ENCODE data around the gene UBL5. TPM values are rescaled to one million over a fixed set of nuclear protein-coding genes. Genes with fewer than 3 reads are reported as not detected.
"Not testable (repeated sequence)": the region's sequence is repeated elsewhere in the genome, so short reads cannot be mapped to it uniquely, and the experiment has no call there.

UBL5 gene
- polyA plus RNA-seq (2013, experiment 1 of 2): 316 TPM
- 336 TPM for polyA plus RNA-seq (2013, experiment 2 of 2)

DNA sequence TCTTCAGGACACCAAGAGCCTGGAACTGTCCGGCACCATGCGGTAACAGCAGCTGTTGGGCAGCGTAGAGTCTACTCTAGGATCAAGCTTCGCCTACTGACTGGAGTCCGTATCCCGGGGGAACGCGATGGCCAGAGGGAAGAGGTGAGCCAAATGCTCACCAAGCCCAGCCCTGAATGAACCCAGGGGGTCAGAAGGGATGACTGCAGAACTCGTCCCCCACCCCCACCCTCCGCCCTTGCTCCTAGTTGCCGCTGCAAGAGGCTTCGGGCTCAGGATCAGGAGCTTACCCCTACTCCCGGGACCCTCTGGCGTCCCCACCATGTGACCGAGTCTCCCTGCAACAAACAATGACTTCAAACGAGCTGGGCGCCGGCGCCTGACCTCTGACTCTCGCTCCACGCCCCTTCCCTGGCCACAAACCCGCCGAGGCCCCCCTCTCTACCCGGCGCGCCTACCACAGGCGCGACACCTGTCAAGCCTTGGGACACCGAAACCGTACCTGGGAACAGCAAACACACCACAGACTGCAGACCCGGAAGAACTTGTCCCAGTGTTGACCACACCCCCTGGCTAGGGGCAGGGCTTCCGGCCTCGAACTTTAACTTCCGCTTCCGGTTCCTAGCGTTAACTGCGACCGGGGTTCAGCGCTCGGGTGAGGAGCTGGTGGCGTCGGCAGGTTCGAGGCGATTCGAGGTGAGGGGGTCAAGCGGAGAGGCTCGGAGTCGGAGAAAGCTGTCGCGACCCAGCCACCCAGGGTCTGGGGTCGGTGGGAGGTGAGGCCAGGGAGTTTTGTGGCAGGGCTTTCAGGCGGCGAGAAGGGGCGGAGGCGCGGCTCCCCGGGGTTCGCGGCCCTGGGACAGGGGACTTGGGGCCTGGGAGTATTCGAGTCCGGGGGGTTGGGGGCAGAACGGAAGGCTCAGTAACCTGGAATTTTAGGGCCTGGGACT lies at the start of gene UBL5:
UBL5 (plus strand) TSS at position 630 of the 950 bp plus-strand sequence. CDS start 420 bp downstream, outside the sequence.
- no peak within 1 kb of the TSS for H2AK5ac ChIP-seq (ENCODE audit: low read length, severe bottlenecking)
- peak within 1 kb of the TSS in 1 of 2 experiments; percentile 42 for H3K14ac ChIP-seq (ENCODE audit: low read length in 2 of 2)
- H3K79me1 ChIP-seq (replicated peaks; ENCODE audit: low read length, poor library complexity, severe bottlenecking): peaks cover 25% of the 10 kb centered on the region
- H2BK12ac ChIP-seq (ENCODE audit: low read length in 2 of 2): no peak within 1 kb of the TSS
- H2BK15ac ChIP-seq (ENCODE audit: low read depth, poor library complexity, severe bottlenecking): peak within 1 kb of the TSS; percentile 84
- H3K9me3 ChIP-seq (ENCODE audit: control insufficient read depth, low read length): no peaks in the 10 kb centered on the region
- no peaks in the 10 kb centered on the region for H3K27me3 ChIP-seq (ENCODE audit: control insufficient read depth in 1 of 2, insufficient read depth in 1 of 2, low read length in 2 of 2)
- H3K4me1 ChIP-seq (ENCODE audit: control insufficient read depth, insufficient read depth, low read depth, low read length): peaks cover 11% of the 10 kb centered on the region
- peak within 1 kb of the TSS; percentile 87 for H4K8ac ChIP-seq (ENCODE audit: low read length)
- H3K4me3 ChIP-seq (ENCODE audit: insufficient read depth in 1 of 2, low read depth in 1 of 2, low read length in 2 of 2): peak within 1 kb of the TSS; percentile 98
- peak within 1 kb of the TSS; percentile 96 for H3K9ac ChIP-seq (ENCODE audit: low read length)
- peak within 1 kb of the TSS; percentile 76 to 77 for H3K18ac ChIP-seq (ENCODE audit: low read depth in 1 of 2, low read length in 2 of 2)
- peak within 1 kb of the TSS; percentile 25 for H3K27ac ChIP-seq (ENCODE audit: low read length, poor library complexity, severe bottlenecking)
- DNase-seq: peak; percentile 88
- WGBS: 1% methylated on average over 60 of the region's 62 CpGs
- peak within 1 kb of the TSS; percentile 85 for H3K4me2 ChIP-seq (ENCODE audit: low read length, poor library complexity, severe bottlenecking)
- peak within 1 kb of the TSS; percentile 87 for H2AFZ ChIP-seq (ENCODE audit: low read depth, low read length)
- peak within 1 kb of the TSS; percentile 53 for H2BK5ac ChIP-seq (ENCODE audit: low read depth, low read length, poor library complexity, severe bottlenecking)
- H3K36me3 ChIP-seq (ENCODE audit: control insufficient read depth in 1 of 2, insufficient read depth in 2 of 2, low read depth in 1 of 2, low read length in 2 of 2): peaks cover 13 to 24% of the 10 kb centered on the region in 2 experiments
- peak within 1 kb of the TSS in 1 of 2 experiments; percentile 79 for H3K23ac ChIP-seq (ENCODE audit: low read length in 2 of 2)
- H3K4ac ChIP-seq (ENCODE audit: low read depth in 1 of 2, low read length in 2 of 2): peak within 1 kb of the TSS; percentile 59 to 93
- H4K91ac ChIP-seq (ENCODE audit: low read length): peak within 1 kb of the TSS; percentile 90
- H2BK120ac ChIP-seq (ENCODE audit: low read depth, low read length): no peak within 1 kb of the TSS

DNA sequence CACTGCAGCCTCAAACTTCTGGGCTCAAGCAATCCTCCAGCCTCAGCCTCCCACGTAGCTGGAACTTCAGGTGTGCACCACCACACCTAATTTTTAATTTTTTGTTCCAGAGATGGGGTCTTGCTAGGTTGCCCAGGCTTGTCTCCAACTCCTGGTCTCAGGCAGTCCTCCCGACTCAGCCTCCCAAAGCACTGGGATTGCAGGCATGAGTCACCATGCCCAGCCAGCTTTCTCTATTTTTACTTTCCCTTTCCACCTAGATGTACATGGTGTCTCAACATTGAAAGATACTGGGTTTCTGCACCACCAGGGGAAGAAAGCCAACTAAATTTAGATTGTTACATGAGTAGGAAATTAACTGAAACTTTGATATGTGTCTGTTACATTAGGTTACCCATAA lies 45.4 kb upstream of the UBL5 start:
- Histone ChIP-seq H2AK5ac (ENCODE audit: low read length, severe bottlenecking) (no peak overlapping the region), H3K23ac (ENCODE audit: low read length in 2 of 2) (no peak overlapping the region), H3K9me3 (ENCODE audit: control insufficient read depth, low read length) (no peaks in the 10 kb centered on the region), H2BK12ac (ENCODE audit: low read length in 2 of 2) (no peak overlapping the region), H4K91ac (ENCODE audit: low read length) (no peak overlapping the region), H3K18ac (ENCODE audit: low read depth in 1 of 2, low read length in 2 of 2) (no peak overlapping the region), H3K4me3 (ENCODE audit: insufficient read depth in 1 of 2, low read depth in 1 of 2, low read length in 2 of 2) (no peak overlapping the region), H2BK5ac (ENCODE audit: low read depth, low read length, poor library complexity, severe bottlenecking) (no peak overlapping the region), H3K4ac (ENCODE audit: low read depth in 1 of 2, low read length in 2 of 2) (no peak overlapping the region), H2AFZ (ENCODE audit: low read depth, low read length) (no peak overlapping the region), H3K4me1 (ENCODE audit: control insufficient read depth, insufficient read depth, low read depth, low read length) (peaks cover 16% of the 10 kb centered on the region), H3K4me2 (ENCODE audit: low read length, poor library complexity, severe bottlenecking) (no peak overlapping the region), H3K9ac (ENCODE audit: low read length) (no peak overlapping the region), H4K8ac (ENCODE audit: low read length) (no peak overlapping the region), H2BK15ac (ENCODE audit: low read depth, poor library complexity, severe bottlenecking) (peak overlapping the region; percentile 36), H3K79me1 (replicated peaks; ENCODE audit: low read length, poor library complexity, severe bottlenecking) (peaks cover 22% of the 10 kb centered on the region), H2BK120ac (ENCODE audit: low read depth, low read length) (no peak overlapping the region), H3K27ac (ENCODE audit: low read length, poor library complexity, severe bottlenecking) (no peak overlapping the region), H3K14ac (ENCODE audit: low read length in 2 of 2) (no peak overlapping the region), H3K36me3 (ENCODE audit: control insufficient read depth in 1 of 2, insufficient read depth in 2 of 2, low read depth in 1 of 2, low read length in 2 of 2) (peaks cover 0 to 4% of the 10 kb centered on the region in 2 experiments), H3K27me3 (ENCODE audit: control insufficient read depth in 1 of 2, insufficient read depth in 1 of 2, low read length in 2 of 2) (no peaks in the 10 kb centered on the region)
- WGBS: 92% methylated on average over 2 of the region's 2 CpGs
- DNase-seq: no peak

DNA sequence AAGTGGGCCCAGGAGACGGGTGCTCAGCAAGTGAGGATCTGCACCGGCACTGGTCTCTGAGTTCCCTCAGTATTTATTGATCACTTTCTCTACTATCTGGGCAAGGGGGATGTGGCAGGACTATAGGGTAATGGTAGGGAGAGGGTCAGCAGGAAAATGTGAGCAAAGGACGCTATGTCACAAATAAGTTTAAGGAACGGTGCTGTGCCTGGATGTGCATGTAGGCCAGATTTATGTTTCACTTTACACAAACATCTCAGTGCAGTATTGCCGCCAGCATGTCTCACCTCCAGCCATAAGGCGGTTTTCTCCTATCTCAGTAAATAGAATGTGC lies 43.6 kb upstream of the UBL5 start:
- Histone ChIP-seq H3K27ac (ENCODE audit: low read length, poor library complexity, severe bottlenecking) (peak overlapping the region; percentile 99), H3K4me2 (ENCODE audit: low read length, poor library complexity, severe bottlenecking) (peak overlapping the region; percentile 66), H3K4me3 (ENCODE audit: insufficient read depth in 1 of 2, low read depth in 1 of 2, low read length in 2 of 2) (peak overlapping the region in 1 of 2 experiments; percentile 74), H3K79me1 (replicated peaks; ENCODE audit: low read length, poor library complexity, severe bottlenecking) (peaks cover 22% of the 10 kb centered on the region), H3K4me1 (ENCODE audit: control insufficient read depth, insufficient read depth, low read depth, low read length) (peaks cover 16% of the 10 kb centered on the region), H4K91ac (ENCODE audit: low read length) (peak overlapping the region; percentile 12), H2BK5ac (ENCODE audit: low read depth, low read length, poor library complexity, severe bottlenecking) (peak overlapping the region; percentile 62), H3K9ac (ENCODE audit: low read length) (peak overlapping the region; percentile 82), H2AK5ac (ENCODE audit: low read length, severe bottlenecking) (peak overlapping the region; percentile 88)
- not testable (repeated sequence) for H3K14ac ChIP-seq (ENCODE audit: low read length in 2 of 2); H3K9me3 ChIP-seq (ENCODE audit: control insufficient read depth, low read length); H3K18ac ChIP-seq (ENCODE audit: low read depth in 1 of 2, low read length in 2 of 2); H3K23ac ChIP-seq (ENCODE audit: low read length in 2 of 2); H2AFZ ChIP-seq (ENCODE audit: low read depth, low read length); H3K4ac ChIP-seq (ENCODE audit: low read depth in 1 of 2, low read length in 2 of 2); H3K36me3 ChIP-seq (ENCODE audit: control insufficient read depth in 1 of 2, insufficient read depth in 2 of 2, low read depth in 1 of 2, low read length in 2 of 2); H4K8ac ChIP-seq (ENCODE audit: low read length); H3K27me3 ChIP-seq (ENCODE audit: control insufficient read depth in 1 of 2, insufficient read depth in 1 of 2, low read length in 2 of 2); H2BK120ac ChIP-seq (ENCODE audit: low read depth, low read length); H2BK12ac ChIP-seq (ENCODE audit: low read length in 2 of 2); H2BK15ac ChIP-seq (ENCODE audit: low read depth, poor library complexity, severe bottlenecking); DNase-seq
- 76% methylated on average over 6 of the region's 6 CpGs for WGBS
